NK-92 (cell line): ENCODE measurements around the gene GRN.
"Not testable (repeated sequence)": the region's sequence is repeated elsewhere in the genome, so short reads cannot be mapped to it uniquely, and the experiment has no call there.

ENCODE experiments used
- DNase-seq: peaks from one replicate; lab custom pipeline; 2025; ENCODE audit not compliant: unreplicated experiment; lab: John Stamatoyannopoulos, UW

Gene GRN

GRCh38 chr17:44360826-44361225, 15.7 kb downstream of the GRN start:
- no peak for DNase-seq

- DNase-seq: no peak
These were observed 16.5 kb downstream of the GRN start for GRCh38 chr17:44361292-44362260.

DNA sequence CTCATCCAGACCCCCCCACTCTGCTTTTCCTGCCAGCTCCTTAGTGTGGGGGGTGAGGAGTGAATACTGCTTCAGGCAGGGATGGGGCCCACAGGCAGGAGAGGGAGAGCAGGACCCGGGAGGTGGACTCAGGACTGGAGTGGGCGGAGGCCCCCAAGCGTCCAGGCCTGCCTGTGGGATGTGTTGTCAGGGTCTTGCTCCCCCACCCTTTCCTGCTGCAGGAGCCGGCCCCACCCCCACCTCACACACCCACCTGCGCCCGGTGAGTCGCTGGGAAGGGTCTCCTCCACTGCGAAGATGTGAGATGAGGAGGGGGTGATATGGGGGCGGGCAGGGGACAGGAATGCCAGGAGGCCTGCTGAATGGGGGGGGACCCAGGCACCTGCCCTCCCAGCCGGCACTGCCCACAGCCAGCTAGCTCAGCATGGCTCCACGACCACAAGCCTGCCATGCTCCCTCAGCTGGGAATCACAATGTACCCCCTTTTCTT, 17.4 kb downstream of the GRN start:
- DNase-seq: no peak

DNA sequence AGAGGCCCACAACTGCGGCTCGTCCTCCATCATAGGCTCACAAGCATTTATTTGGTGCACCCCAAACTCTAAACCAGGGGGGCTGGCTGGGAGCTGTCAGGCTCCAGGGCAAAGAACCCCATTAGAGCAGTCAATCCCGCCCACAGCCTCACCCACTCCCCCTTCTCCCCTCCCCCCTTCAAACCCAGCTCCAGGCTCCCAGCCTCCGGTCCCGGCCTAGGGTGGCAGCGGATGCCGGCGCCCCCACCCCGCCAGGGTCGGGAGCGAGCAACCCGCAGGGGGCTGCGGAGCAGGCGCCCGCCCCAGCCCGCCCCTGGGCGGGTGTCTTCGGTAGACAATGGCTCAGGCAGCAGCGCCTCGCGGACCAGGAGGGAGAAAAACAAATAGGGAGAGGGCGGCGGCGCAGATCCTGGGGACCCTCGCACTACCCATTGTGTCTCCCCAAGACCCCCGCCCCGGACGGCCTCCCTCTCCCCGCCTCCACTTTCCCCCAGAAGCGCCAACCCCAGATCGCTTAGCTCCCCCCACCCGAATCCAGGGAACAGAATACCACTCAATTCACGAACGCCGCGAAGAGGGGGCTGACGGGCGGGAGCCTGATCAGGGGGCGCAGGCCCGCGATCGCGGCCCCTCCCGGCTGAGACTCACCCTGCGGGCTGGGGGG, 18.0 kb downstream of the GRN start:
- no peak for DNase-seq

DNA sequence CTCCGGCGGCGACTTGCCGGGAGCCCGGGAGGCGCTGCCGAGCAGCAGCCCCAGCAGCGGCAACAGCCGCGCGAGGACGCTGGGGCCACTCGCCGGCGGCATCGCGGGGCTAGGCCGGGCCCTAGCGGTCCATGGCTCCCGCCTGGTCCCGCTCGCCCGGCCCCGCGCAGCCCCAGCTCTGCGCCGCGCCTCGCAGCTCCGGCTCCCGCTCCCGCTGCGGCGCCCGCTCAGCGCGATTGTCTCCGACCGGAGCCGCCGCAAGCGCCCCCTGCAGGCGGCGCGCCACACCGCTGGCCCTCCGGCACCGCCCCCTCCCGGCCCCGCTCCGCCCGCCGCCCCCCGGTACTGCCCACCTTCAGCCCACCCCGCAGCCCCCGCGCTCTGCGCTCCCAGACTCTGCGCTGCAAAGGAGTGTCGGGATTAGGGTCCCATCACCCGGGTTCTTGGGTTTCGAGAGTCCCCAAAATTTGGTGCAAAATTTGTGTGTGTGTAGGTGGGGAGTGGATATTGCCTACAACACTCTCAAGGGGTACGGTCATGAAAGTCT, 18.6 kb downstream of the GRN start, which contains the start of gene FAM171A2:
Gene FAM171A2, minus strand, starts transcription at position 241 of the 547 bp plus-strand sequence. Its CDS starts 139 bp downstream, at position 102.
- no peak for DNase-seq

DNA sequence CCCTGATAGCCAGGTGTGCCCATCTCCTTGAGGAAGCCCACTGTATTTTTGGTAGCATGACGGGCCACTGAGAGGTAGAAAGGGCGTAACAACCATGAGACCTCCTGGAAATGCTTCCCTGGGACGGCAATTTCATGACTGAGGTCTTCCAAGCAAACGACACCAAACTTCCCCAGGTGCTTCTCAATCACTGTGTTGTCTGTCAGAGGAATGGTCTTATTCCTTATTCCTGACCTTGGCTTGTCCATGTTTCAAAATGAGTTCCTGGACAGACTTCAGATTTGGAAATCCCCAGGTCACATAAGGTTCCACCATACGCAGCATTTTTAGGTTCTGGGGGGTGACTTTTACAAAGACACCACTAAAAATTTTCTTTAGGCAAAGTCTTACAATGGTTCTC, 19.9 kb downstream of the GRN start:
- DNase-seq: not testable (repeated sequence)

- no peak for DNase-seq
These were observed 22.3 kb downstream of the GRN start for GRCh38 chr17:44367231-44367979.

GRCh38 chr17:44368391-44369243, 23.5 kb downstream of the GRN start:
- not testable (repeated sequence) for DNase-seq

DNA sequence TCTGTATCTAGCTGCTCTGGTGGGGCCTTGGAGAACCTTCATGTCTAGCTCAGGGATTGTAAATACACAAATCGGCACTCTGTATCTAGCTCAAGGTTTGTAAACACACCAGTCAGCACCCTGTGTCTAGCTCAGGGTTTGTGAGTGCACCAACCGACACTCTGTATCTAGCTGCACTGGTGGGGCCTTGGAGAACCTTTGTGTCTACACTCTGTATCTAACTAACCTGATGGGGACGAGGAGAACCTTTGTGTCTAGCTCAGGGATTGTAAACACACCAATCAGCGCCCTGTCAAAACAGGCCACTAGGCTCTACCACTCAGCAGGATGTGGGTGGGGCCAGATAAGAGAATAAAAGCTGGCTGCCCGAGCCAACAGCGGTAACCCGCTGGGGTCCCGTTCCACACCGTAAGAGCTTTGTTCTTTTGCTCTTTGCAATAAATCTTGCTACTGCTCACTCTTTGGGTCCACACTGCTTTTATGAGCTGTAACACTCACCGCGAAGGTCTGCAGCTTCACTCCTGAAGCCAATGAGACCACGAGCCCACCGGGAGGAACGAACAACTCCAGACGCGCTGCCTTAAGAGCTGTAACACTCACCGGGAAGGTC, 24.4 kb downstream of the GRN start:
- not testable (repeated sequence) for DNase-seq

DNA sequence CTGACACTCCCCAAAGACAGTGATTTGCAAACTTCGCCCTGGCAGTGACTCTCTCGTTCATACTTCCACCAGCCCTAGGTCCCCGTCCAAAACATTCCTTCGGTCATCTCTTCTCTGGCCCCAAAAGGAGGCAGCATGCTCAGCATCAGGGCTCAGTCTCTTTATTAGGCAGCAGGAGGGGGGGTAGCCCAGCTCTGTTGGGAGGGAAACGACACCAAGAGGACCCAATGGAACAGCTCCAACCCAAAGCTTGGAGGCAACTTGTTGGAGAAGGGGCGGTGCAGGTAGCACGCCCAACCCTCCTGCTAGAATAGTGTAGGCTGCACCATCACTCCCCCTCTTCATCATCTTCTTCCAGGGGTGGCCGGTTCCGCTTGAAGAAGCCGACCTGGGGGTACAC, 26.9 kb downstream of the GRN start:
- DNase-seq: no peak

- DNase-seq: no peak
These were observed 29.4 kb downstream of the GRN start for GRCh38 chr17:44374306-44375195.

- no peak for DNase-seq
These were observed 30.3 kb downstream of the GRN start for GRCh38 chr17:44375196-44376017.

DNA sequence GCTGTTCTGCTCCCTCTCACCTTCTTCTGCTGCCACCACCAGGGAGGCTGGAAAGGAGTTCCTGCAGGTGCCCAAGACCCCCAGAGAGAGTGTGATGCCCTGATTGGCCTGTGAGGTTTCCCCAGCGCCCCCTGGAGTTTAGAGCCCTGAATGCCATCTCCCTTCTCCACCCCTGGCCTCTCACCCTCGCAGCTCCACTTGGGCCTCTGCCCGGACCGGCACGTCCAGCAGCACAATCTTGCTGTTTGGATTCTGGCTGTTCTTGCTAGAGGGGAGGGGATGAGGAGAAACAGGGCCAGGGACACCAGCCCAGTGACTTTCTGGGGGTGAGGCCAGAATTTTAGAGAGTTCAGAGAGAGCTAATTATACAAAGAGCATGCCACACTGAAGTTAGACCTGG, 31.0 kb downstream of the GRN start:
- DNase-seq: no peak

GRCh38 chr17:44376779-44377178, 31.7 kb downstream of the GRN start:
- DNase-seq: no peak

DNA sequence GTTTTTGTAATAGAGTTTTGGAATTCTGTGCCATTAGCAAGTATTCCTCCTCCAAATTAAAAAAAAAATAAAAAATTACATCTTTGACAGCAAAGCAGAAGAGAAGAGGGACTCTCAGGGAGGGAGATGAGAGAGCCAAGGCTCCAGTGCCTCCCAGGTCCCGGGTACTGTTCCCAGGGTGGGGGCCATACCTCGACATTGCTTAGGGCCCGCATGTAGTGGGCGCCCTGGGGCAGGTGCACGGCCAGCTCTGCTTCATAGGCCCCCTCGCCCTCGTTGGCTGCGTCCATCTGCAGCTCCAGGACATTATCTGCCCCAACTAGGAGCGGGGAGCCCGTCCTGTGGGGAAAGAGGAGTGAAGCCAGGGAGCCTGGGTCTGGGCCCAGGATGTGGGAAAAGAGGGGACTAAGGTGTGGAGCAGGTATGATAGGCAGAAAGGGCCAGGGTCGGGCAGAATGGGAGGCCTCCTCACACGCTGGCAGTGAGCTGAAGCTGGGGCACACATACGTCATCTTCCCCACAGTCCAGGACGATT, 33.1 kb downstream of the GRN start:
- DNase-seq: no peak

DNA sequence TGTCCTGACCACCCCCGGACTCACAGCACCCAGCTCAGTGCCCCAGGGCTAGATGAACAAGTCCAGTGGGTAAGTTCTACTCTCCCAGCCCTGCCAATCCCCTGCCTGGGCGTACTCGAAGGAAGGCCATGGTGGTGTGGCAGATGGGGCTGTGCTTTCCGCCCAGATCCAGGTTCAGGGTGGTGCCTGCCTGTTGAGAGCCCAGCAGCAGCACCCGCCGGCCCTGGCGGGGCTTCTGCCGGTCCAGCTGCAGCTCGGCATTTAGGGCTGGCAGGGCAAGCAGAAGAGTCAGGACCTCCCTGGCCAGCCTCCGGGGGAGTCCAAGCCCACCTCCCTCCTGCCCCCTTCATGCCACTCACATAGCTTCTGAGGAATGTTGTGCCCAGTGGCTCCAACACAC, 34.8 kb downstream of the GRN start:
- DNase-seq: no peak

DNA sequence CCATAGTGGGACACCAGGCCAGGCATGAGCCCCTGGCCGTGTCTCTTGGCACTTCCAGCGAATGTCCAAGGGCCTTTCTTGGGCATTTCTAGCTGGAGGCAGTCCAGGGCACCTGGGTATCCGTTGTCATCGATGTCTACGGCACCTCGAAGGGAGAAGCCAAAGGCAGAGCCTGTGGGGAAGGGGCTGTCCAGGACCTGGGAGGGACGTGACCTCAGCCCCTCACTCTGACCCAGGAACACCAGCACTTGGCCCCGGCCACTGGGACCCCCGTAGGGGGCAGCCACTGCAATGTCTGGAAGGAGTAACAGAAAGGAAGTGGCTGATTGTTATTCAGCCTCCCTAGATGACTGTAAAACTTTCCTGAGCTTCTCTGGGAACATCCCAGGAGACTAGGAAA, 35.7 kb downstream of the GRN start:
- no peak for DNase-seq
